ENCODE data around the gene CATSPER3.

Gene CATSPER3

GRCh38 chr5:135055396-135055795 lies 87.7 kb downstream of the CATSPER3 start:
- TF ChIP-seq CTCF (IDR thresholded peaks at IDR 0.05) (no peak), ZFX (IDR thresholded peaks at IDR 0.05; ENCODE audit: borderline replicate concordance) (no peak)
- H3K27ac ChIP-seq: no peak overlapping the region

GRCh38 chr5:135056316-135057030 lies 88.8 kb downstream of the CATSPER3 start:
- H3K27ac ChIP-seq: no peak overlapping the region
- TF ChIP-seq ZFX (IDR thresholded peaks at IDR 0.05; ENCODE audit: borderline replicate concordance) (no peak), CTCF (IDR thresholded peaks at IDR 0.05) (no peak)

- no peak for TF ChIP-seq CTCF (IDR thresholded peaks at IDR 0.05)
- TF ChIP-seq ZFX (IDR thresholded peaks at IDR 0.05; ENCODE audit: borderline replicate concordance): no peak
- H3K27ac ChIP-seq: no peak overlapping the region
Measured at GRCh38 chr5:135057233-135057632, 89.5 kb downstream of the CATSPER3 start.

- H3K27ac ChIP-seq: no peak overlapping the region
- TF ChIP-seq CTCF (IDR thresholded peaks at IDR 0.05) (no peak), ZFX (IDR thresholded peaks at IDR 0.05; ENCODE audit: borderline replicate concordance) (no peak)
Measured at GRCh38 chr5:135058331-135058732, 90.6 kb downstream of the CATSPER3 start.

GRCh38 chr5:135059000-135059923 lies 91.6 kb downstream of the CATSPER3 start:
- H3K27ac ChIP-seq: no peak overlapping the region
- TF ChIP-seq ZFX (IDR thresholded peaks at IDR 0.05; ENCODE audit: borderline replicate concordance) (no peak), CTCF (IDR thresholded peaks at IDR 0.05) (no peak)

GRCh38 chr5:135060021-135060420 lies 92.3 kb downstream of the CATSPER3 start:
- no peak overlapping the region for H3K27ac ChIP-seq
- TF ChIP-seq CTCF (IDR thresholded peaks at IDR 0.05) (no peak), ZFX (IDR thresholded peaks at IDR 0.05; ENCODE audit: borderline replicate concordance) (no peak)

- no peak overlapping the region for H3K27ac ChIP-seq
- TF ChIP-seq ZFX (IDR thresholded peaks at IDR 0.05; ENCODE audit: borderline replicate concordance): no peak
- no peak for TF ChIP-seq CTCF (IDR thresholded peaks at IDR 0.05)
Measured at GRCh38 chr5:135061001-135061400, 93.3 kb downstream of the CATSPER3 start.

All from 22Rv1 (cell line).